Upper lobe of right lung (tissue), 1 donor: ENCODE results near the gene E2F2. TPM values are rescaled to one million over a fixed set of nuclear protein-coding genes. Genes with fewer than 3 reads are reported as not detected.

Experiments used
- ATAC-seq: fragments of 200-7000 bp; cut with Tn5 transposase; one replicate; pipeline ENCODE4 v1.9.1; 2020; ENCODE audit warnings: mild to moderate bottlenecking, moderate library complexity
- DNase-seq: peaks from one replicate; pipeline ENCODE4 v3.0.0-alpha.2; 2020
- H3K27ac ChIP-seq: fragments of 200-600 bp; one replicate; pipeline ENCODE4 v1.8.0; 2022
- H3K27me3 ChIP-seq: fragments of 200-600 bp; one replicate; pipeline ENCODE4 v1.8.0; 2022; ENCODE audit warnings: mild to moderate bottlenecking
- H3K36me3 ChIP-seq: fragments of 200-600 bp; one replicate; pipeline ENCODE4 v1.8.0; 2022
- H3K4me1 ChIP-seq: fragments of 200-600 bp; one replicate; pipeline ENCODE4 v1.8.0; 2022
- H3K4me3 ChIP-seq: fragments of 200-600 bp; one replicate; pipeline ENCODE4 v1.8.0; 2022; ENCODE audit warnings: mild to moderate bottlenecking
- H3K9me3 ChIP-seq: fragments of 200-600 bp; one replicate; pipeline ENCODE4 v1.8.0; 2022
- CTCF ChIP-seq: fragments of 200-600 bp; IDR thresholded peaks from one replicate; pipeline ENCODE4 v1.8.0; 2022; ENCODE audit warnings: antibody characterized with exemption
- intact Hi-C: fragments of 100-400 bp; cut with DNase I; formaldehyde crosslinking; loops from one replicate; pipeline ENCODE4 v1.11.0; 2022
- total RNA-seq: library from RNA; stranded (reverse); fragmentation: NEBNext Ultra II Directional; extraction: Animal tissue kit (Norgen Biotek cat#: 25700); gene quantifications from one replicate; pipeline ENCODE4 v1.2.1, GENCODE V29; 2021
- donor health status: DM: no; HTN: yes; CAD: no; lungs with severe emphysema.

Gene E2F2
- total RNA-seq, 1 donor from 2014 or later: 0.32 TPM

GRCh38 chr1:23529146-23530086, 1.6 kb downstream of the E2F2 start:
- peak overlapping the region; percentile 10 for H3K4me3 ChIP-seq
- intact Hi-C loops: no loop called here
- DNase-seq (no peak), ATAC-seq (no peak)
- no peaks in the 10 kb centered on the region for H3K36me3 ChIP-seq
- H3K27me3 ChIP-seq: no peaks in the 10 kb centered on the region
- H3K9me3 ChIP-seq: no peaks in the 10 kb centered on the region
- no peak for TF ChIP-seq CTCF
- H3K27ac ChIP-seq: no peak overlapping the region
- peaks cover 57% of the 10 kb centered on the region for H3K4me1 ChIP-seq

GRCh38 chr1:23528250-23528978, 2.6 kb downstream of the E2F2 start:
- H3K9me3 ChIP-seq: no peaks in the 10 kb centered on the region
- H3K36me3 ChIP-seq: no peaks in the 10 kb centered on the region
- peak overlapping the region; percentile 30 for H3K27ac ChIP-seq
- no peak for TF ChIP-seq CTCF
- DNase-seq (peak; percentile 91), ATAC-seq (peak; percentile 87)
- H3K27me3 ChIP-seq: no peaks in the 10 kb centered on the region
- intact Hi-C loops: no loop called here
- peaks cover 57% of the 10 kb centered on the region for H3K4me1 ChIP-seq
- peak overlapping the region; percentile 10 for H3K4me3 ChIP-seq

GRCh38 chr1:23527900-23528249, 3.2 kb downstream of the E2F2 start:
- no peak for ATAC-seq
- H3K4me1 ChIP-seq: peaks cover 56% of the 10 kb centered on the region
- no peak overlapping the region for H3K4me3 ChIP-seq

GRCh38 chr1:23527366-23527765, 3.7 kb downstream of the E2F2 start:
- Histone ChIP-seq H3K27me3 (no peaks in the 10 kb centered on the region), H3K4me3 (no peak overlapping the region), H3K36me3 (no peaks in the 10 kb centered on the region), H3K9me3 (no peaks in the 10 kb centered on the region), H3K4me1 (peaks cover 51% of the 10 kb centered on the region), H3K27ac (no peak overlapping the region)
- intact Hi-C loops: no loop called here
- DNase-seq (no peak), ATAC-seq (no peak)
- TF ChIP-seq CTCF: no peak

More at GRCh38 chr1:23527900-23528249, 3.2 kb downstream of the E2F2 start:
- H3K36me3 ChIP-seq: no peaks in the 10 kb centered on the region
- H3K27me3 ChIP-seq: no peaks in the 10 kb centered on the region
- intact Hi-C loops: no loop called here
- no peak for DNase-seq
- no peak overlapping the region for H3K27ac ChIP-seq
- no peak for TF ChIP-seq CTCF
- no peaks in the 10 kb centered on the region for H3K9me3 ChIP-seq

GRCh38 chr1:23526329-23527041, 4.5 kb downstream of the E2F2 start:
- TF ChIP-seq CTCF: no peak
- intact Hi-C loops: no loop called here
- Histone ChIP-seq H3K4me3 (no peak overlapping the region), H3K4me1 (peaks cover 44% of the 10 kb centered on the region), H3K27me3 (no peaks in the 10 kb centered on the region), H3K27ac (no peak overlapping the region), H3K9me3 (no peaks in the 10 kb centered on the region), H3K36me3 (no peaks in the 10 kb centered on the region)
- no peak for DNase-seq
- ATAC-seq: no peak
